Heart right ventricle (tissue), 16 donors: ENCODE results near the gene BAIAP3. TPM values are rescaled to one million over a fixed set of nuclear protein-coding genes. Genes with fewer than 3 reads are reported as not detected.

Experiments used
- ATAC-seq, 8 donors: fragments of 200-7000 bp; cut with Tn5 transposase; one replicate each; pipeline ENCODE4 v1.9.1; 2020; ENCODE audit warnings: mild to moderate bottlenecking in 8 of 8, moderate library complexity in 8 of 8, moderate number of reproducible peaks in 1 of 8
- DNase-seq, 2 donors: peaks; one replicate each; pipeline ENCODE4 v3.0.0-alpha.2; 2020
- H3K27ac ChIP-seq, 10 donors: fragments of 200-600 bp; sonication (generic) in 2 of 10; one replicate each; pipeline versions ENCODE4 v1.5.0 to v1.8.0; 2020 to 2022; ENCODE audit warnings: mild to moderate bottlenecking in 3 of 10
- H3K27me3 ChIP-seq, 7 donors: fragments of 200-600 bp; one replicate each; pipeline ENCODE4 v1.8.0; 2021 to 2022; ENCODE audit warnings: mild to moderate bottlenecking in 2 of 7
- H3K36me3 ChIP-seq, 9 donors: fragments of 200-600 bp; sonication (generic) in 1 of 9; one replicate each; pipeline versions ENCODE4 v1.5.0 to v1.8.0; 2020 to 2022; ENCODE audit warnings: mild to moderate bottlenecking in 2 of 9
- H3K4me1 ChIP-seq, 9 donors: fragments of 200-600 bp; sonication (generic) in 1 of 9; one replicate each; pipeline versions ENCODE4 v1.5.0 to v1.8.0; 2020 to 2022; ENCODE audit warnings: mild to moderate bottlenecking in 4 of 9
- H3K4me3 ChIP-seq, 10 donors: fragments of 200-600 bp; sonication (generic) in 2 of 10; one replicate each; pipeline versions ENCODE4 v1.5.0 to v1.8.0; 2020 to 2022; ENCODE audit warnings: mild to moderate bottlenecking in 7 of 10, moderate library complexity in 2 of 10
- H3K9me3 ChIP-seq, 11 donors: fragments of 200-600 bp in 10 of 11; sonication (generic) in 2 of 11; one replicate each; pipeline versions ENCODE4 v1.5.0 to v1.8.0; 2013 to 2022; ENCODE audit warnings: mild to moderate bottlenecking in 2 of 11, control low read depth in 1 of 11, moderate library complexity in 1 of 11
- WGBS, 2 donors: extraction: QIAGEN DNeasy Blood & Tissue Kit; methylation state at CpG; one replicate each; pipeline ENCODE4 v1.1.7; 2013; ENCODE audit warnings: inconsistent platforms in 1 of 2; 5-methylcytosine and 5-hydroxymethylcytosine counted together
- intact Hi-C, 10 donors: fragments of 100-400 bp; cut with DNase I; formaldehyde crosslinking; loops; one replicate each; pipeline versions ENCODE4 v1.11.1 to v1.14.2; 2022
- polyA plus RNA-seq, 2 donors: library from polyadenylated mRNA; stranded (reverse); fragments of 200-250 nt; gene quantifications; one replicate each; pipeline ENCODE4 v1.2.3, GENCODE V29; 2013
- total RNA-seq, 10 donors: library from RNA; stranded (reverse); fragmentation: NEBNext Ultra II Directional in 3 of 10; extraction: Animal tissue kit (Norgen Biotek cat#: 25700) in 3 of 10; gene quantifications; one replicate each; pipeline versions ENCODE4 v1.2.1 to v1.2.4, GENCODE V29; 2021 to 2023
- TF ChIP-seq, protein P1 (sequence below), 9 donors: fragments of 200-600 bp; sonication (generic) in 2 of 9; IDR thresholded peaks; one replicate each; pipeline versions ENCODE4 v1.5.0 to v1.8.0; 2021 to 2022; ENCODE audit warnings: antibody characterized with exemption in 9 of 9, mild to moderate bottlenecking in 5 of 9, moderate library complexity in 1 of 9
- donor health status: Arrhythmogenic right ventricular cardiomyopathy.
- donor health status: ischemic (EF 13 %, LVEDD 7.1; RV severe dilation, severe dysfunction).
- donor health status: healthy with polysubstance abuse.
- donor health status: DM: no; HTN: yes; CAD: no.
- donor health status: DM: no; HTN: no; CAD: no.
- donor health status: ischemic (EF 25% LVEDD 6.9; RV normal size, moderate dysfunction).
- donor health status: ischemic (EF 25% LVEDD 5.7; RV mildly dilated, moderate dysfunction).
- donor health status: healthy.
- donor health status: DM: yes; HTN: yes; CAD: no.
- donor health status: Ischemic cardiomyopathy.
- donor health status: ischemic (EF 35%, LVEDD 5.7; RV mildly dilated, moderate dysfunction).
- donor health status: nonischemic (EF 11% LVEDD 7.7; RV severe dilation, severe dysfunction).
- donor health status: DM: yes; HTN: yes; CAD: no.
- donor health status: PGD.
- donor health status: ischemic (EF 29% LVEDD 5.4; RV normal size, mild dysfunction).
- donor health status: nonischemic (EF 23%, LVEDD 6.1; RV moderate dilation, normal function).

The BAIAP3 gene
- total and polyA plus RNA-seq, 12 donors = 0.37 to 6.8 (median 2.0) TPM

- intact Hi-C loops = loop anchor here in 1 of 10 donors (10.0 kb wide), 1 partner anchor 58 kb away; no protein-coding TSS in a partner anchor
- no peak for DNase-seq
Observed at GRCh38 chr16:1346422-1347285, 13.2 kb downstream of the BAIAP3 start.

DNA sequence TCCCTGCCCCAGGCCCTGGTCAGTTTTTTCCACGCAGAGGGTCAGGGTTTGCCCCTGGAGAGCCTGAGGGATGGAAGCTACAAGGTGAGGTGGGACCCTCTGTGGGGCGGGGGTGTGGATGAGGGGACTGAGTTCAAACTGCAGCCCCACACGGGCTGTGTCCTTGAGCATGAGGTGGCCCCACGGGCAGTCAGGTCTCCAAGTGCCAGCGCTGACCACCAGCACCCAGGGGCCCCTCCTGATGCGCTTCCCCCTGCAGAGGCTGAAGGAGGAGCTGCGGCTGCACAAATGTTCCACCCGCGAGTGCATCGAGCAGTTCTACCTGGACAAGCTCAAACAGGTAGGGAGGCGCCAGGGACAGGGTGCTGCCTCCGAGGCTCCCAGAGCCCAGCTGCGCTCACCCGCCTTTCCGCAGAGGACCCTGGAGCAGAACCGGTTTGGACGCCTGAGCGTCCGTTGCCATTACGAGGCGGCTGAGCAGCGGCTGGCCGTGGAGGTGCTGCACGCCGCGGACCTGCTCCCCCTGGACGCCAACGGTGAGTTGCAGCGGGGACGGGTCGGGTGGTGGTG is 13.9 kb downstream of the BAIAP3 start:
- no peak for DNase-seq
- H3K4me3 ChIP-seq = no peak overlapping the region
- peaks cover 0 to 39% (median 14%) of the 10 kb centered on the region in 9 donors for H3K36me3 ChIP-seq
- no peaks in the 10 kb centered on the region for H3K27me3 ChIP-seq
- intact Hi-C loops = loop anchor here in 1 of 10 donors (10.0 kb wide), 1 partner anchor 57 kb away; no protein-coding TSS in a partner anchor
- WGBS, 2 donors = 91 to 94% methylated on average over 31 of the region's 31 CpGs
- no peaks in the 10 kb centered on the region for H3K9me3 ChIP-seq
- TF ChIP-seq, protein P1, sequence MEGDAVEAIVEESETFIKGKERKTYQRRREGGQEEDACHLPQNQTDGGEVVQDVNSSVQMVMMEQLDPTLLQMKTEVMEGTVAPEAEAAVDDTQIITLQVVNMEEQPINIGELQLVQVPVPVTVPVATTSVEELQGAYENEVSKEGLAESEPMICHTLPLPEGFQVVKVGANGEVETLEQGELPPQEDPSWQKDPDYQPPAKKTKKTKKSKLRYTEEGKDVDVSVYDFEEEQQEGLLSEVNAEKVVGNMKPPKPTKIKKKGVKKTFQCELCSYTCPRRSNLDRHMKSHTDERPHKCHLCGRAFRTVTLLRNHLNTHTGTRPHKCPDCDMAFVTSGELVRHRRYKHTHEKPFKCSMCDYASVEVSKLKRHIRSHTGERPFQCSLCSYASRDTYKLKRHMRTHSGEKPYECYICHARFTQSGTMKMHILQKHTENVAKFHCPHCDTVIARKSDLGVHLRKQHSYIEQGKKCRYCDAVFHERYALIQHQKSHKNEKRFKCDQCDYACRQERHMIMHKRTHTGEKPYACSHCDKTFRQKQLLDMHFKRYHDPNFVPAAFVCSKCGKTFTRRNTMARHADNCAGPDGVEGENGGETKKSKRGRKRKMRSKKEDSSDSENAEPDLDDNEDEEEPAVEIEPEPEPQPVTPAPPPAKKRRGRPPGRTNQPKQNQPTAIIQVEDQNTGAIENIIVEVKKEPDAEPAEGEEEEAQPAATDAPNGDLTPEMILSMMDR (IDR thresholded peaks at IDR 0.05) = no peak
- no peak overlapping the region for H3K27ac ChIP-seq
- no peak for ATAC-seq
- peaks cover 9 to 27% (median 22%) of the 10 kb centered on the region in 9 donors for H3K4me1 ChIP-seq

More at GRCh38 chr16:1346422-1347285, 13.2 kb downstream of the BAIAP3 start:
- Histone ChIP-seq H3K4me1 (peaks cover 9 to 28% (median 18%) of the 10 kb centered on the region in 9 donors), H3K4me3 (no peak overlapping the region), H3K27me3 (no peaks in the 10 kb centered on the region), H3K36me3 (peaks cover 0 to 39% (median 14%) of the 10 kb centered on the region in 9 donors), H3K27ac (no peak overlapping the region), H3K9me3 (no peaks in the 10 kb centered on the region)
- TF ChIP-seq, protein P1 (IDR thresholded peaks at IDR 0.05) = peak in 1 of 9 donors; percentile 12
- WGBS, 2 donors = 75 to 79% methylated on average over 34 of the region's 34 CpGs
- no peak for ATAC-seq

- DNase-seq (no peak), ATAC-seq (no peak)
- Histone ChIP-seq H3K4me1 (peaks cover 10 to 29% (median 23%) of the 10 kb centered on the region in 9 donors), H3K27me3 (no peaks in the 10 kb centered on the region), H3K27ac (no peak overlapping the region), H3K4me3 (no peak overlapping the region), H3K36me3 (peaks cover 0 to 39% (median 14%) of the 10 kb centered on the region in 9 donors), H3K9me3 (no peaks in the 10 kb centered on the region)
- intact Hi-C loops = loop anchor here in 1 of 10 donors (10.0 kb wide), 1 partner anchor 57 kb away; no protein-coding TSS in a partner anchor
- TF ChIP-seq, protein P1 (IDR thresholded peaks at IDR 0.05) = no peak
- WGBS, 2 donors = 89 to 92% methylated on average over 29 of the region's 29 CpGs
Observed at GRCh38 chr16:1347962-1348361, 14.5 kb downstream of the BAIAP3 start.

GRCh38 chr16:1348441-1348840 is 15.0 kb downstream of the BAIAP3 start:
- TF ChIP-seq, protein P1 (IDR thresholded peaks at IDR 0.05) = no peak
- intact Hi-C loops = loop anchor here in 1 of 10 donors (10.0 kb wide), 1 partner anchor 56 kb away; no protein-coding TSS in a partner anchor
- ATAC-seq (no peak), DNase-seq (no peak)
- WGBS, 2 donors = 92 to 94% methylated on average over 15 of the region's 15 CpGs
- peaks cover 11 to 30% (median 27%) of the 10 kb centered on the region in 9 donors for H3K4me1 ChIP-seq
- H3K9me3 ChIP-seq = no peaks in the 10 kb centered on the region
- H3K4me3 ChIP-seq = no peak overlapping the region
- H3K36me3 ChIP-seq = peaks cover 0 to 39% (median 14%) of the 10 kb centered on the region in 9 donors
- H3K27me3 ChIP-seq = no peaks in the 10 kb centered on the region
- H3K27ac ChIP-seq = no peak overlapping the region
